Sigmoid colon (tissue), 4 donors: Measurements from ENCODE around the gene FXYD7.

Experiments used
- CTCF ChIP-seq, 4 experiments: fragments of 450-650 bp in 3 of 4; fragments of 200-600 bp in 1 of 4; IDR thresholded peaks; one replicate each; pipeline ENCODE4 v1.5.1; 2016 to 2019; ENCODE audit warnings: antibody characterized with exemption in 4 of 4, mild to moderate bottlenecking in 3 of 4, moderate library complexity in 2 of 4
- EP300 ChIP-seq, 4 donors: sonication (generic); formaldehyde crosslinking; IDR thresholded peaks; one replicate each; pipeline ENCODE4 v1.6.1; 2017; ENCODE audit warnings: antibody characterized with exemption in 4 of 4
- POLR2A ChIP-seq, 2 donors: fragments of 450-650 bp; IDR thresholded peaks; one replicate each; pipeline ENCODE4 v1.6.1; 2016; ENCODE audit warnings: antibody characterized with exemption in 2 of 2, mild to moderate bottlenecking in 2 of 2, moderate library complexity in 2 of 2
- POLR2AphosphoS5 ChIP-seq, 4 donors: sonication (generic); formaldehyde crosslinking; IDR thresholded peaks; one replicate each; pipeline ENCODE4 v1.6.1; 2017; ENCODE audit warnings: antibody characterized with exemption in 4 of 4

GRCh38 chr19:35144259-35144599 is 1.2 kb downstream of the FXYD7 start:
- TF ChIP-seq CTCF (IDR thresholded peaks at IDR 0.05) (no peak), POLR2AphosphoS5 (IDR thresholded peaks at IDR 0.05) (no peak), POLR2A (IDR thresholded peaks at IDR 0.05) (no peak), EP300 (IDR thresholded peaks at IDR 0.05) (no peak)
